GM19395 (cell line): ENCODE measurements around the gene GUK1.
"Not testable (repeated sequence)": the region's sequence is repeated elsewhere in the genome, so short reads cannot be mapped to it uniquely, and the experiment has no call there.

Experiments used
- ATAC-seq: cut with Tn5 transposase; IDR thresholded peaks from one replicate; pipeline ENCODE4 v1.9.1; 2021; ENCODE audit warnings: mild to moderate bottlenecking, moderate library complexity; ENCODE audit not compliant: unreplicated experiment

GUK1 gene

DNA sequence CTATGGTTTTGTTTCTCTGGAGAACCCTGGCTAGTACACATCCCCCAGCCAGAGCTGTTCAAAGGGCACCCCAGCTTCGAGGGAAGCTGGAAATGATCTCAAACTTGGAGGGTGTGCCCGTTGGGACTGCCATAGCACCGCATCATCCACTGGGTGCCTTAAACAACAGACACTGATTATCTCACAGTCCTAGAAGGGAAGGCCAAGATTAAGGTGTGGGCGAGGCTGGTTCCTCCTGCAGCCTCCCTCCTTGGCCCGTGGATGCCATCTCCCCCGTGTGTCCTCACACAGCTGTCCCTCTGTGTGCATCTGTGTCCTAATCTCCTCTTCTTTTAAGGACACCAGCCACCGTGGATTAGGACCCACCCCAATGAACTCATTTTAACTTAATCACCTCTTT lies 21.3 kb downstream of the GUK1 start:
- no peak for ATAC-seq

DNA sequence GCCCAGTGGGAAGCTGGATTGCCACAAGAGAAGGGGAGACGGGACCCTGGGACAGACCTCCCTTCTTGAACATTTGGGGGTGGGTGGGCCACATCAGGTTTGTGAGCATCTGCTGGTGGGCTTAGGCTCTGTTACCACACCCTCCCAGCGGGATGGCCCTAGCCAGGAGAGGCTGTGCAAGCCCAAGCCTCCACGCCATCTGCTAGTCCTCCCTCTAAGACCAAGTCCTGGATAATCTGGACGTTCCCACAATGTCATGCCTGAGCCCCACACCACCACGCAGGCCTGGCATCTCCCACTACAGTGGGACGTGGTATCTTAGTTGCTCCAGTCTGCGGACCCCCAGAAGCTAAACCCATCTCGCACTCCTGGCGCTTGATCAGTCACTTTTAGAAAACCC lies 21.8 kb downstream of the GUK1 start:
- ATAC-seq, result no peak

DNA sequence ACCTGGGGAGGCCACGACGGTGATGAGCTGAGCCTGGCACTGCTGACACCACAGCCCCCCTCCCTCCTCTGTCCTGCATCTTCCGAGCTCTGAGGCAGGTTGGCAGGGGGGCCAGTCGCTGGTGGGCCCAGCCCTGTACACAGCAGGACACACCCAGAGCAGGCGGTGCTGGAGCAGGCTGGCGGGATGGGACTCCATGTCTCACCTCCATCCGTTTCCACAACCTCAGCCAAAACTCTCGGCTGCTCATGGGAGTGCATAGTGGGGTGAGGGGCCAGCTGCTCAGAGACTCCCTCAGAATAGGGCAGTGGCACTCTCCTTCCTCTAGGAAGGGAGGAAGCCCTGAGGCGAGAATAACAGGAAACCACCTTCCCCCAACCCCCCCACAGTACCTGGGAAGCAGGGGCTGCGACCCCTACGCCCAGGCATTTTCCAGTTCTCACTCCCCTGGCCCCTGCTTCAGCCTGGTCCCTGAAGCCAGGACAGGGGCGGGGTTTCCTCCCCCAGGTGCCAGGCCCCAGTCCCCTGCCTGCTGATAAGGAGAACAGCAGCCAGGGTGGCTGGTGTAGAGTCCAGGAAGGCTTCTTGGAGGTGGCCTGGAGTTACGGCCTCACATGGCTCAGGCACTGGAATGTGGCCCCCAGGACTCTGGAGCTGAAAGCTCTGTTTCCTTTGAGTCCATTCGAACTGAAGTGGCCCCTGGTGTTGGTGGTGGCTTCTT lies 22.4 kb downstream of the GUK1 start:
- no peak for ATAC-seq

DNA sequence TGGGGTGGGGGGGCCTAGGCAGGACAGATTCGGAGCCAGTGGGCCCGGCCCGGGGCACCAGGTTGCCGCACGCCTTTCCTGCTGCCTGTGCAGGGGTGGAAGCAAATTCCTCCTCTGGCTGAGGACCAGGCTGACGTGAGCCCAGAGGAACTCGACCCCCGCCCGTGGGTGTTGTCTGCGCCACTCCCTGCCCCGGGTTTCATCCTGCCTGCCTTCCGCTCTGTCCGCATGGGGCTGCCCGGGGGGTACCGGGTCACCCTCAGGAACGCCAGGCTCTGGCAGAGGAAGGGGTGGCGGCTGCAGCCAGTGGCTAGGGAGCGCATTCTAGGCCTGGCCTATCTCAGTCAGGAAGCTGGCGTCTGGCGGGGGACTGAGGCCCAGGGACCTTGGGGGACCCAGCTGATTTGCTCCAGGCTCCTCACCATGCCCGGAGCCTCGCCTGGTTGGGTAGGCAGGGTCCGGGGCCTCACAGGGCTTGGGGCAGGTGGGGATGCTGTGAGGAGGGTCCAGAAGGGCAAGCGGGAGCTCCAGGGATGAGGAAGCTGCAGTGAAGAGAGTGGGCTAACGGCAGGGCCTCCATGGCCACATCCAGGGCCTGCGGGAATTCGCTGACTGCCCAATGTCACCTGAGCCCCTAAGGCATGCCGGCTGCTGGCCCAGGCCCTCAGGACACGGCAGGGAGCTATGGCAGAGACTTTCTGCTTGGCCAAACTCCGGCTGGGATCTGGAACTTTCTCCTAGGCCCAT lies 23.1 kb downstream of the GUK1 start:
- no peak for ATAC-seq

DNA sequence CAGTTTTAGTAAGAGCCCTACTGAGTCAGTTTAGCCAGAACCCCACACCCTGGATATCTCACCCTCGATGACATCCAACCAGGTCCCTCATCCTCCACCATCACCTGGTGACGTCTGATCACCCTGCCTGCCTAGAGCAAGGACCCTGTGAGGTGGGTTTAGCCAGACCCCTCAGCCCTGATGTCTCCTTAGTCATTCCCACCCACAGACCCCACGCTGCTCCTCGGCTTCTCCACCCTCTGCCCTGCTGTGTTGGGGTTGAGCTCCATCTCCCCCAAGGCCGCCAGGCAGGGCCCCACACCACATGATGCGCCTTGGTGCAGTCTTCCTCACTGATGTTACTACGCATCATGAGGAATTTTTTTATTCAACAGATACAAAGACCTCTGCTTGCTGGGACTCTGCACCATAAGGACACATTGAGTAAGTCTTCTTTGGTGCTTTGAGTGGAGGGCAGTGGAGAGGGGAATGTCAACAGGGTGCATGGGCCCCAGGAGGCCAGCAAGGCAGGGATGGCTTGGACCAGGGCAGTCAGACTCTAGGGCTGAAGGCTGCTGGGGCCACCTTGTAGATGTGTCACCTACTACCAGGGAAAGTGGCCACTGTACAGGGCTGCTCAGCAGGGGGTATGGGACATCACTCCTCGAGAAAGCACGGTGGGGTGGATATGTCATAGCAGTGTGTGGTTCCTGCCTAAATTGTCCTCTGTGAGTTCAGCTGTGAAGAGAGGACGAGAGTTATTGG lies 23.9 kb downstream of the GUK1 start:
- no peak for ATAC-seq

DNA sequence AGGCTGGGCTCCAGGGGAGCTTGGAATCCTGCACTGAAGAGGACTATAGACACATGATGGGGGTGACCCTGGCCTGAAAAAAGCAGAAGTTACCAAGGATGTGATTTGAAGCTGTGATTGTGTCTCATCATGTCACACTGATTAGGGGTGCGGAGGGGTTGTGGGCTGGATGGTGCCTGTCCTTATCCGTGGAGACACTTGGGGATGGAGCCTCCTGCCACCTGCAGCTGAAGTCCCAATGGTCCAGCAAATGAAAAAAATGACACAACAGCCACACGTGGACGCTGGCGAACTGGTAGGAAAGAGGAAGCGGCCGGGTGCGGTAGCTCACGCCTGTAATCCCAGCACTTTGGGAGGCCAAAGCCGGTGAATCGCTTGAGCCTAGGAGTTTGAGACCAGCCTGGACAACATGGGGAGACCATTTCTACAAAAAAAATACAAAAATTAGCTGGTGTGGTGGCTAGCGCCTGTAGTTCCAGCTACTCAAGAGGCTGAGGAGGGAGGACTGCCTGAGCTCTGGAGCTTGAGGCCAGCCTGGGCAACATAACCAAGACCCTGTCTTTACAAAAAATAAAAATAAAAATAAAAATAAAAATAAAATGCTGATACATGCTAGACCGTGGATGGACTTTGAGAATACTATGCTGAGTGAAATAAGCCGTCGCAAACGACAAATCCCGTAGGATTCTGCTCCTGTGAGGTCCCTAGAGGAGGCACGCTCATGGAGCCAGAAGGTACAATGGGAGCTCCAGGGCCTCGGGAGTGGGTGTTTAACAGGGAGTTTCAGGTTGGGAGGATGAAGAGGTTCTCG lies 24.7 kb downstream of the GUK1 start:
- ATAC-seq, result peak; percentile 1

DNA sequence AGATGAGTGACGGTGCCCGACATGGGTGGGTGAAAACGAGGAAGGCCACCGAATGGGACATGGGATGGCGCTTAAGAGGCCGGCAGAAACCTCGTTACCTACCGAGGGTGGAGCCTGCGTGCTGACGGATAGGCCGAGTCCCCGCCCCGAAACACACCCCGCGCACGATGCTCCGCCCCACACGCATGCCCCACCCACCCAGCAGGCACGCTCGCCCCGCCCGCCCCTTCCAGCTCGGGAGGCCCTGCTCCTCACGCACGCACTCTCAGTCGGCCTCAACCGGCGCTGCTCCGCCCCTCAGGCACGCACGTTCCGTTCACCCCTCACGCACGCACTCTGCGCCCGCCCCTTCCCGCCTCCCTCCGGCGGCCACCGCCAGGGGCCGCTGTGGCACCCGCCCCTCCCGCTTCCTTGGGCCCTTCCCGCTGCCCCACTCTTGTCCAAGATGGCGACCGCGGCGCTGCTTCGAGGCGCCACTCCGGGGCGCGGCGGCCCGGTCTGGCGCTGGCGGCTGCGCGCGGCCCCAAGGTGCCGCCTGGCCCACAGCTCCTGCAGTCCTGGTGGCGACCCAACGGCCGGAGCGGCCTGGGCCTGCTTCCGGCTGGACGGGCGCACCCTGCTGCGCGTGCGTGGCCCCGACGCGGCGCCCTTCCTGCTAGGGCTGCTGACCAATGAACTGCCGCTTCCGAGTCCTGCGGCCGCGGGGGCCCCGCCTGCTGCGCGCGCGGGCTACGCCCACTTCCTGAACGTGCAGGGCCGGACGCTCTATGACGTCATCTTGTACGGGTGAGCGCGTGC lies 25.5 kb downstream of the GUK1 start, which contains the start of gene IBA57:
IBA57 (plus strand) TSS at position 433 of the 798 bp plus-strand sequence; CDS start at position 446, 13 bp downstream.
- peak; percentile 86 for ATAC-seq

DNA sequence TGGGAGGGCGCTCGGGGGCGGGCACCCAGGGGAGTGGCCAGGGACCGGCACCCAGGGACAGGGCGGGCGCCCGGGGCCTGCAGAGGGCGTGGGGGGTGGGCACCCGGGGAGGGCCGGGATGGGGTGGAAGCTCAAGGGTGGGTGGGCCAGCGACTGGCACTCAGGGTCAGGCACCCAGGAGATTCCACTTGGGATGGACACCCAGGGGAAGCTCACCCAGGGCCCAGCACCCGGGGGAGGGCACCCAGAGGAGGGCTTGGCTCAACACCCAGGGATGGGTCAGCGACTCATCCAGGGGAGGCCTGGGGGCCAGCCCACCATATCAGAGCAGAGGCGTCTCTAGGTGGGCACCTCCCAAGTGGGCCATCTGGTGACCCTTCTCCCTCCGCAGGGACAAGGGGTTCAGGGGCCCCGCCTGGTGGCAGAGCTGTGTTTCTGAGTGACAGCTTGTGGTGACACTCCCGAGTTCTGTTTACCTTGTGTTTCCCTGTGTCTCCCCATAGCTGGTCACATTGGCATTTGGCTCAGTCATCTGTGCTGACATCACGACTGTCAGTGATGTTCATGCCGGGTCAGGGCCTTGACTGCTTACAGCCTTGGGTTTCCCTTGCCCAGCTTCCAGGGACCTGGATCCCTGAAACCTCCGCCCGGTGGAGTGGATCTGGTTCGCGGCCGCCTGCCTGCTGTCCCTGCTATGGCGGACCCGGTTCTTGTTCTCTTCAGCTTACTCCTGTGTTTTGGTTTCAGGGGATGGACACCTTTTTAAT lies 26.3 kb downstream of the GUK1 start:
- ATAC-seq, result peak; percentile 32

DNA sequence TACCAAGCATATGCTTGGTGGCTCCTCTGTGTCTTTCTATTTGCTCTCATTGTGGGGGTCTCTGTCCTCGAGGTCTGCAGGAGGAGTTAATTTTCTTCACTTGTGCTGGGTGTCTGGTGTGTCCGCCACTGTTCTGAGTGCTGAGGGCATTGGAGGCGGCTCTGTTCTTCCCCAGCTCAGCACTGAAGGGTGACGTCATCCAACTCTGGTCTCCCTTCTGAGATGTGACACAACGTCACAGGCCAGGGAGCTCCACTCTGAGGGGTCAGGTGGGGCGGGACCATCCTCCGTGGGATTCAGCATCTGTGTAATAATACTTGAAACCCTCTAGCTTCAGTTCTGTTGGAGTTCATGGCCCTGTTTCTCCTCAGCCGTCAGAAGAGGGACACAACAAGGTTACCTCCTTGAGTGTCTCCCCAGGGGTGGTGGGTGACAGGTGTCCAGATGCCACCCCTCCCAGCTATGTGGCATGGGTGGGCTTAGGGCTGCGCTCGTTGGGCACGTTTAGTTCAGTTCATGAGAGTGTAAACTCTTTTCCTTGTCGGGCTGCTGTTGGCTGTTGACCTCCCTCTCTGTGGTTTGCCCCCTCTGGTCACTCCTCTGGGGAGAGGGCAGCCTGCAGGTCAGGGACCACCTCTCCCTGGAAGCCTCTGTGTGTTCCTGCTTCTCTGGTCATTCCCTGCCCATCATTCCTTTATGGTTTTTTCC lies 28.6 kb downstream of the GUK1 start:
- ATAC-seq, result no peak

DNA sequence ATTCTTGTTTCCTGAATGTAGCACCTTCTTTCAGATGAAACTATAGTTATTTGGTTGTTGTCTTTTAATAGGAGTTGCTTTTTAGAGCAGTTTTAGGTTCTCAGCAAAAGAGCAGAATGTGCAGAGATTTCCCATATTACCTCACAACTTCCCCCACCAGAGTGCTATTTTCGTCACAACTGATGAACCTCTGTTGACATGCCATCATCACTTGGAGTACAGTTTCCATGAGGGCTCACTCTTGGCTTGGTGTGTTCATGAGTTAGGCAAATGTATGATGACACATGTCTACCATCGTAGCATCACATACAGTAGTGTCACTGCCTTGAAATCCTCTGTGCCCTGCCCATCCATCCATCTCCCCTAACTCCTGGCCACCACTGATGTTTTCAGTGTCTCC lies 29.3 kb downstream of the GUK1 start:
- no peak for ATAC-seq

DNA sequence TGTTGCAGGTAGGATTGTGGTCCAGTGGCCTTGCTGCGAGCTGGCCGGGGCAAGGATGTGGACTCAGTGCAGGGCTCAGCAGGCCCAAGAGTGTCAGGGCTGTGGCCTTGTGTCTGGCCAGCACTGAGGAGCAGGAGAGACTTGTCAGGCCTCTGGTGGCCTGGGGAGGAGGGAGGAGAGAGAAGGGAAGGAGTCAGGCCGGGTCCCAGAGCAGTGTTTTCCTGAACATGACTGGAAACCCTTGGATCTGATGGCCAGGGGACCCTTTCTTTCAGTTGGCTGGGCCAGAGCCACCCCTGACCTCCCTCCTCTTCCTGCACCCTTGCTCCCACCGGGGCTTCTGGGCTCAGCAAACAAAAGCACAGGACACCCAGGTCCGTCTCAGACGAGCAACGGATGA lies 30.6 kb downstream of the GUK1 start:
- ATAC-seq, result no peak

DNA sequence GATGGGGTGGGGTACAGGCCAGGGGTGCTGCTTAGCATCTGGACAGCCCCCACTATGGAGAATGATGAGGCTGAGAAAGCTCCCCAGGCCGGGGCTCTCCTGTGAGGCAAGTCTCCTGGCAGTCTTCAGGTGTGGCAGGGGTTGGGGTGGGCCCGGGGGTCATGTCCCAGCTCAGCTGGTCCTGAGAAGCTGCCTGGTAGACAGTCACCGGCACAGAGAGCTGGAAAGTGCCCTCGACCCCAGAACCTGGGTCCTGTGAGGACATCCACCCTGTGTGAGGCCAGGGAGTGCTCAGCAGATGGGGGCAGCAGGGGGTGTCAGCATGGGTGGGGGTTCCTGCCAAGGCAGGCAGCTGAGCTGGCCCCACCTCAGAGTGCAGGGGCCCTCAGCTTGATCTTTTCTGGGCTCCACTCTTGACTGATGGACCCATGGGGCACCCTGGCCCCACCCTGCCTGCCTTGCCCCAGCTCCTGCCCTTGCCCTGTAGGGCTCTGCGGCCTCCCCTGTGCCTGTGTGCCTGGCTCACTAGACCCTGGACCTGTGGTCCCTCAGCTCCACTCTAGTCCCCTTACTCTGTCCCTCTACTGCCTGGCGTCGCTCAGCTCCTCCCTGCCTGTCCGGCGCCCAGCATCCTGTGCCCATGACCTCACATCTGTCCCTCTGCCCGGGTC lies 31.3 kb downstream of the GUK1 start:
- no peak for ATAC-seq

DNA sequence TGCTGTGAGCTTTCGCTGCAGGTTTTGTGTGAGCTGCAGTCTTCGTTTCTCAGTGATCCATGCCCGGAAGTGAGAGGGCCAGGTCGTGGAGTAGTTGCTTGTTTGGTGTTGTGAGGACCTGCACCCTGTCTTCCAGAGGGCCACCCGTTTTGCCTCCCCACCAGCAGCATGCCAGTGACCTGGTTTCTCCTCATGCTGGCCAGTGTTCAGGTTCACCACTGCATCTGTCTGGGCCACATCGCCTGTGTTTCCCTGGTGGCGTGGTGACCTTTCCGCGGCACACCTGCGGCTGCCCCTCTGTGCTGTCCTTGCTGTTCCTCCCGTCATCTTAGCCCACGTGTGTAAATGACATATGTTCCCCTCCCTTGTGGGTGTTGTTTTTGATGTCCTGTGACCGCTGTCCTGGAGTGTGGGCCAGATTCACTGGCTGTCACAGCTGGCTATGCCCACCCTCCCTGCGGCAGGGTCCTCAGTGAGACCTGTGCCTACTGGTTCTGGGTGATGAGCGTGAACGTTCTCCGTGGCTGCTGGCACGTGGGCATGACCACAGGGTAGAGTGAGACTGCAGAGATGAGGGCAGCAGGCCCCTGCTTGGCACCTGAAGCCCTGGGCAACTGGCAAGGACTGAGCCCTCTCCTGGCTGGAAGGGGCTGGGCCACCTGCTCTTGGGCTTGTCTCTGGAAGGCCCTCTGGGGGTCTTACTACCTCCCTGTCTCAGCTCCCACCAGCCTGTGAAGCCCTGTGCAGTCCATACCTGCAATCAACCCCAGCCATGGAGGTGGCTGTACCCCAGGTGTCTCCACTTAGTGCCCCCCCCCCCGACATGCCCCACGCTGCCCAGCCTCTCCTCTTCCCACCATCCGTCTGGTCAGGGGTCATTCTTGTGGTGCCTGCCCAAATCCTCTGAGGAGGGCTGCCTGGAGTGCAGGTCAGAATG lies 32.8 kb downstream of the GUK1 start:
- ATAC-seq, result no peak

DNA sequence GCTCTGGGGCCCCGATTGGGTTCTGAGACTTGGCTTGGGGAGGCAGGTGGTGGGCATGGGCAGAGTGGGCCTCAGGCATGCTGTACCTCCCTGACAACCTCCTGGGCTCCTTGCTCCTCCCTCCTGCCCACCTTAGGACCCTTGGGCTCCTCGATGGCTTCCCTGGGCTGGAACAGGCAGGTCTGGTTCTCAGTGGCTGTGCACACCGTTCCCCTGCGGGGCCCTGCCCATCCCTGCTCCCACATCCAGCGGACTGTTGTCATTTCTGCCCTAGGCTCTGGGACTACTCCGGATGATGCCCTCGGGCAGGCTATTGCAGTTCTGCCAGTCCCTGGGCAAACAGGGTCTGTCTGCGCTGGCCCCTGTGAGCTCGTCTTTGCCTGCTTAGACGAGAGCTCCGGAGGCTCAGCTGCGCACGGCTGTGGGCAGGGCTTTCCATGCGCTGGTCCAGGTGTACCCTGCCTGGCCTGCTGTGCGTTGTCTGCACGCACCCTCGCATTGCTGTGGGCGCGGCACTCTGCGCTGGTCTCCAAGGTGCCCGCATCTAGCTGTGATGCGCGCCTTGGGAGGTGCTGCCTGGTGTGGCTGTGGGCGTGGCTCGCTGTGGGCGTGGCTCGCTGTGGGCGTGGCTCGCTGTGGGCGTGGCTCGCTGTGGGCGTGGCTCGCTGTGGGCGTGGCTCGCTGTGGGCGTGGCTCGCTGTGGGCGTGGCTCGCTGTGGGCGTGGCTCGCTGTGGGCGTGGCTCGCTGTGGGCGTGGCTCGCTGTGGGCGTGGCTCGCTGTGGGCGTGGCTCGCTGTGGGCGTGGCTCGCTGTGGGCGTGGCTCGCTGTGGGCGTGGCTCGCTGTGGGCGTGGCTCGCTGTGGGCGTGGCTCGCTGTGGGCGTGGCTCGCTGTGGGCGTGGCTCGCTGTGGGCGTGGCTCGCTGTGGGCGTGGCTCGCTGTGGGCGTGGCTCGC lies 33.7 kb downstream of the GUK1 start:
- not testable (repeated sequence) for ATAC-seq

DNA sequence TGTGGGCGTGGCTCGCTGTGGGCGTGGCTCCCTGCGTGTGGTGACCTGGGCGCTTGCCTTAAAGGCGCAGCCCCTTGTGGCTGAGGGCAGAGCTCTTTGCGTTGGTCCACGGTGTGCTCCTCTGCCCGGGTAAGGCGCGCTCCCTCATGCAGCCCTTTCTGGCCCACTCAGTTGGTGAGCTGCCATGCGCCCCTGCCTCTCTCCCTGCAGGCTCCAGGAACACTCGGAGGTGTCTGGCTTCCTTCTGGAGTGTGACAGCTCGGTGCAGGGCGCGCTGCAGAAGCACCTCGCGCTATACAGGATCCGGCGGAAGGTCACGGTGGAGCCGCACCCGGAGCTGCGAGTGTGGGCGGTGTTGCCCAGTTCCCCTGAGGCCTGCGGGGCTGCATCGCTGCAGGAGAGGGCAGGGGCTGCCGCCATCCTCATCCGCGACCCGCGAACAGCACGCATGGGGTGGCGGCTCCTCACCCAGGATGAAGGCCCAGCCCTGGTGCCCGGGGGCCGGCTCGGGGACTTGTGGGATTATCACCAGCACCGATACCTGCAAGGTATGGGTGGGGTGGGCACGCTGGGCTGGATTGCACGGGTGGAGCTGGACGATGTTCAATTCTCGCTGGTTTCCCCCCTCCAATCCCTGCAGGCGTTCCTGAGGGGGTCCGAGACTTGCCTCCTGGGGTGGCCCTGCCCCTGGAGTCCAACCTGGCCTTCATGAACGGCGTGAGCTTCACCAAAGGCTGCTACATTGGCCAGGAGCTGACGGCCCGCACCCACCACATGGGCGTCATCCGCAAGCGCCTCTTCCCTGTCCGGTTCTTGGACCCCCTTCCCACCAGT lies 34.6 kb downstream of the GUK1 start:
- ATAC-seq, result no peak
